DMS153 treated with DMSO at 0.1 percent for 48 hours (cell line): ENCODE results near the gene LRRC45.

Experiments used
- DNase-seq: peaks from one replicate; lab custom pipeline; 2025; ENCODE audit not compliant: unreplicated experiment; lab: John Stamatoyannopoulos, UW

Gene LRRC45

GRCh38 chr17:82007228-82007494, 15.9 kb upstream of the LRRC45 start:
- DNase-seq: no peak

DNA sequence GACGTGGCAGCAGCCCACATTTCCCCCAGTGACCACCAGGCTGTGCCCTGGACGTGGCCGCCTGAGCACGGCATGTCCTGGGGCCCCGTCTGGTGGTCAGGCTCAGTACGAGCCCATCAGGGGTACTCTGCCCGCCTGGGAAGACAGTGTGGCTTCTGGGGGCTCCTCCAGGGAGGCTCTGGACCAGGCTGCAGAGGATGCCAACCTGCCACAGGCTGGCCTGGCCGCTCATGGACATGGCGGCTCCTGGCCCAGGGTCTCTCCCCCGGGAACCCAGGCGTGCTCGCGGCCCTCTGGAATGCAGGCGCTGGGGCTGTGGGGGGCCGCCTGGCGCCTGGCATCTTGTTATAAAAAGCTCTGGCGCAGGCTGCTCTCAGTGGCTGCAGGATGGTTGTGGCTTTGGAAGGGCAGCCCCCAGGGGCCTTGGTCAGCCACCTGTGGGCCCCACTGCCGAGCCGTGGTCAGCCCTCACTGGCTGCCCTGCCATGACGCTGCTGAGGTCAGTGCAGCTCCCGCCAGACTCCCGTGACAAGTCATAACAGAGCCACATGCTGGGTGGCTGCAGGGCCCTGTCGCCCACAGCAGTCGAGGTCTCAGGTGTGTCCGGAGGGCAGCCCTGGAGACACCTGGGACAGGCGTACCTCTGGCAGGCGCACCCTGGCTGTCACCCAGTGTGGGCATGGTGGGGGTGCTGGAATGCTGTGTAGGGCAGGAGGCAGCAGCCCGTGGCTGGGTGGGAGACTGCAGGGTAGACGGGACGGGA, 15.4 kb upstream of the LRRC45 start:
- DNase-seq: no peak

DNA sequence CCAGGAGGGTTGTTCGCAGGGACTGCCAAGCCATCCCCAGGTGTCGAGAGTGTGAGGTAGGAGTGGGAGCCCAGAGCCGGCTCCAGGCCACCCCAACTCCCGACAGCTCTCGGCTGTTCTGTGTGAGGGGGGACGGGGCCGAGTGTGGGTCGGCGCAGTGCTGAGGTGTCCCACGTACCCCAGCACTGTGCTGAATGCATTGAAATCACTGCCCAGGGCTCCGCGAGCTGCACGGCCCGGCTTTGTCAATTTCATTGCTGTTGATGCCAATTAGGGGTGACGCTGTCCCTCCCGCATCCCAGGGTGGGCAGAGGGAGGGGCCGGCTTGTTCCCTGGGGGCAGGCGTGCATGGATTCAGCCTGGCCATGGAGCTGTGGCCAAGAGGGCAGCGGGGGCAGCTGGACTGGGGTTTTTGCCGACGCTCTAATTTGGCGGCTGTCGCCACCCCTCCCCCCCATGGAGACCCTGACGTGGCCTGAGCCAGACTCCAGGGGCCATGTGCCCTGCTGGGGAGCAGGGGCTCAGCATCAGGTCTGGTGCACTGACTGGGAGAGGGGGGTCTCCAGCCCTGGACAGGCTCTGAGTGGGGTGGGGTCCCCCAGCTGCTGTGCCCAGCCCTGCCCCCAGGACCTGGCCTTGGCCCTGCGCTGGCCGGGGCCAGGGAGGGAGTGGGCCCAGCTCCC, 14.7 kb upstream of the LRRC45 start:
- DNase-seq: no peak

DNA sequence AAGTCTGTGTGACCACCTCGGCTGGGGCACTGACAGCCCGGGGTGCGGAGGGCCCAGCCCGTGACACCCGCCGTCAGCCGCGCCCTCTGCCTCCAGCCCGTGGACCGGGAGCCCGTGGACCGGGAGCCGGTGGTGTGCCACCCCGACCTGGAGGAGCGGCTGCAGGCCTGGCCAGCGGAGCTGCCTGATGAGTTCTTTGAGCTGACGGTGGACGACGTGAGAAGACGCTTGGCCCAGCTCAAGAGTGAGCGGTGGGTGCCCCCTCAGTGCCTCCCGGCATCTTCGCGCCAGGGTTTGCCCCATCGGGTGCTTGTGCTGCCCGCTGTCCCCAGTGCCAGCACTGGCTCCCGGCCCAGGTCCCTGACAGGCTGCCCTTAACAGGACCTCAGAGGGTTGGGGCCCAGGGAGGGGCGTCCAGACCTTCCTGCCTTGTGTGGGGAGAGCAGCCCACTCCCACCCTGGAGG, 14.1 kb upstream of the LRRC45 start:
- no peak for DNase-seq

- no peak for DNase-seq
Measured at GRCh38 chr17:82009413-82009812, 13.7 kb upstream of the LRRC45 start.

GRCh38 chr17:82010575-82011525, 12.3 kb upstream of the LRRC45 start:
- no peak for DNase-seq

- DNase-seq: no peak
Measured at GRCh38 chr17:82011617-82012187, 11.4 kb upstream of the LRRC45 start.

GRCh38 chr17:82012261-82012639, 10.9 kb upstream of the LRRC45 start:
- no peak for DNase-seq

- DNase-seq: peak; percentile 21
Measured at GRCh38 chr17:82012640-82013295, 10.3 kb upstream of the LRRC45 start.

GRCh38 chr17:82013341-82013740, 9.8 kb upstream of the LRRC45 start:
- DNase-seq: no peak

- no peak for DNase-seq
Measured at GRCh38 chr17:82013772-82014321, 9.3 kb upstream of the LRRC45 start.

- no peak for DNase-seq
Measured at GRCh38 chr17:82014432-82014831, 8.7 kb upstream of the LRRC45 start.

GRCh38 chr17:82014971-82015310, 8.2 kb upstream of the LRRC45 start:
- no peak for DNase-seq

DNA sequence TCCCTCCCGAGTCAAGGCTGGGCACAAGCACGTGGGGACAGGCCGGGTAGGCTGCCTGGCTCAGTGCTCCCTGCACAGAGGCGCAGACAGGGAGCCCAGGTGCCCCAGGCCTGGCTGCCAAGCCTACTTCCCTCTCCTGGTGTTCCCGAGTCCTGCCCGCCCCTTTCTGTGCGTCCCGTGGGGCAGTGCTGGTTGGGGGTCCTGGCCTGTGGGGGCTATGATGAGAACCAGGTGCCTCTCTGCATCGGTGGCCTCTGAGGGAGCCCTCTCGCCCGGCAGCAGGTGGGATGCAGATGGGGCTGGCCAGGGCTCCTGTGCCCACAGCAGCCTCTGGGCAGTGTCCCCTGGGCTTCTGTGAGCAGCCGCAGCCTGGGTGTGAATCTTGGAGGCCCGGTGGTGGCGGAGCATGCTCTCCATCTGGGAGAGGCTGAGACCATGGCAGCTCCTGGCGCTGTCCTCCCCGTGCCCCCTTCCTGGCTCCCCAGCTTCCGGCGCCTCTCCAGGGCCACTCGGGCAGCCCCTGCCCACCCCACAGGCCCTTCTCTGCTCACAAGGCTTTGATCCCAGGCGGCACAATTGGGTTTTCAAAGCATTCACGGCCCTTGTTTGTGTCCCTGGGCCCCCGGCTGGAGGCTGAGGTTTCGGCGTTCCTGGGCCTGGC, 7.7 kb upstream of the LRRC45 start:
- no peak for DNase-seq

GRCh38 chr17:82016061-82016874, 6.8 kb upstream of the LRRC45 start:
- DNase-seq: no peak

GRCh38 chr17:82016875-82017459, 6.1 kb upstream of the LRRC45 start:
- DNase-seq: no peak

- DNase-seq: no peak
Measured at GRCh38 chr17:82017612-82018151, 5.4 kb upstream of the LRRC45 start.

- DNase-seq: no peak
Measured at GRCh38 chr17:82018152-82018988, 4.7 kb upstream of the LRRC45 start.
